SU-DHL-6 (cell line): Measurements from ENCODE around the gene RGP1.

Experiments
- H2AFZ ChIP-seq: fragments of 200-600 bp; sonication (generic); 2 replicates; pipeline ENCODE4 v1.6.1; 2014; ENCODE audit warnings: low read depth, mild to moderate bottlenecking, moderate library complexity, mixed read lengths, antibody characterized with exemption, low read length; ENCODE audit not compliant: severe bottlenecking
- H3F3A ChIP-seq: fragments of 200-600 bp; shearing (Covaris generic); 2 replicates; pipeline ENCODE4 v1.6.0; 2016; ENCODE audit warnings: antibody characterized with exemption, mild to moderate bottlenecking; ENCODE audit not compliant: insufficient read depth
- H3K27ac ChIP-seq: fragments of 200-600 bp; sonication (generic); 2 replicates; pipeline ENCODE4 v1.5.1; 2016; ENCODE audit warnings: low read depth, mild to moderate bottlenecking, low read length, moderate library complexity, mixed read lengths
- H3K27me3 ChIP-seq: fragments of 200-600 bp; sonication (generic), shearing (Covaris generic); 2 replicates; pipeline ENCODE4 v1.6.0; 2014; ENCODE audit warnings: mild to moderate bottlenecking, low read length
- H3K36me3 ChIP-seq: fragments of 200-600 bp; sonication (generic); 2 replicates; pipeline ENCODE4 v1.6.1; 2014; ENCODE audit warnings: mild to moderate bottlenecking, low read length, mixed read lengths
- H3K4me2 ChIP-seq: fragments of 300-600, 200-600 bp; shearing (Covaris generic), sonication (generic); 2 replicates; pipeline ENCODE4 v1.6.0; 2014; ENCODE audit warnings: low read length, low read depth, mild to moderate bottlenecking; ENCODE audit not compliant: poor library complexity, severe bottlenecking
- H3K4me3 ChIP-seq: fragments of 200-600 bp; sonication (generic); 2 replicates; pipeline ENCODE4 v1.5.1; 2014; ENCODE audit warnings: antibody characterized with exemption, low read length, mild to moderate bottlenecking, mixed read lengths; ENCODE audit not compliant: insufficient read depth, poor library complexity, severe bottlenecking
- H3K79me2 ChIP-seq: fragments of 200-600 bp; sonication (generic); 2 replicates; pipeline ENCODE4 v1.6.1; 2014; ENCODE audit warnings: mild to moderate bottlenecking, low read length, moderate library complexity; ENCODE audit not compliant: insufficient read depth
- H3K9ac ChIP-seq: fragments of 200-600 bp; sonication (generic); 2 replicates; pipeline ENCODE4 v1.7.0; 2014; ENCODE audit warnings: mild to moderate bottlenecking, low read length
- H3K9me2 ChIP-seq: fragments of 200-600 bp; sonication (generic); replicated peaks from 2 replicates; pipeline ENCODE4 v1.6.1; 2014; ENCODE audit warnings: low read length; ENCODE audit not compliant: insufficient read depth
- H3K9me3 ChIP-seq: fragments of 200-600 bp; sonication (generic); 2 replicates; pipeline ENCODE4 v1.6.1; 2014; ENCODE audit warnings: low read length, mixed read lengths; ENCODE audit not compliant: insufficient read depth
- H4K20me1 ChIP-seq: fragments of 200-600 bp; sonication (generic); 2 replicates; pipeline ENCODE4 v1.6.1; 2014; ENCODE audit warnings: low read depth, mild to moderate bottlenecking, antibody characterized with exemption, low read length, moderate library complexity, mixed read lengths
- CTCF ChIP-seq: fragments of 200-600 bp; sonication (generic); IDR thresholded peaks from one replicate; pipeline ENCODE4 v1.5.1; 2017; ENCODE audit warnings: antibody characterized with exemption, mild to moderate bottlenecking, low read length, moderate library complexity; ENCODE audit not compliant: insufficient read depth, poor library complexity, severe bottlenecking
- EZH2phosphoT487 ChIP-seq: fragments of 200-600 bp; sonication (generic), shearing (Covaris generic); conservative IDR thresholded peaks from 2 replicates; pipeline ENCODE4 v1.6.1; 2018; ENCODE audit warnings: mild to moderate bottlenecking, antibody characterized with exemption, low read length, moderate library complexity, mixed read lengths

Gene RGP1

GRCh38 chr9:35729101-35729500, 20.0 kb upstream of the RGP1 start:
- TF ChIP-seq CTCF (no peak), EZH2phosphoT487 (no peak)
- peak overlapping the region; percentile 95 for H3K4me2 ChIP-seq
- H4K20me1 ChIP-seq: no peaks in the 10 kb centered on the region; the same call in 1 of the 2 replicates
- H3K9me2 ChIP-seq: no peaks in the 10 kb centered on the region
- H3K27me3 ChIP-seq: no peaks in the 10 kb centered on the region
- no peak overlapping the region for H3K27ac ChIP-seq
- peak overlapping the region; percentile 9; the same call in 1 of the 2 replicates for H3K9ac ChIP-seq
- no peaks in the 10 kb centered on the region for H3K9me3 ChIP-seq
- peaks cover 8% of the 10 kb centered on the region; the same call in 1 of the 2 replicates for H3F3A ChIP-seq
- H2AFZ ChIP-seq: no peak overlapping the region
- peaks cover 7% of the 10 kb centered on the region; the same call in 1 of the 2 replicates for H3K36me3 ChIP-seq
- H3K79me2 ChIP-seq: peaks cover 60% of the 10 kb centered on the region
- no peak overlapping the region for H3K4me3 ChIP-seq

- Histone ChIP-seq H3K79me2 (peaks cover 60% of the 10 kb centered on the region), H3K36me3 (no peaks in the 10 kb centered on the region), H3K9me3 (no peaks in the 10 kb centered on the region), H3K27me3 (no peaks in the 10 kb centered on the region), H2AFZ (no peak overlapping the region), H3K27ac (no peak overlapping the region), H3K9me2 (no peaks in the 10 kb centered on the region), H3F3A (peaks cover 10% of the 10 kb centered on the region; the same call in 1 of the 2 replicates), H3K4me2 (peak overlapping the region; percentile 95), H3K4me3 (peak overlapping the region; percentile 87), H3K9ac (peak overlapping the region; percentile 9; the same call in 1 of the 2 replicates), H4K20me1 (no peaks in the 10 kb centered on the region; the same call in 1 of the 2 replicates)
- TF ChIP-seq CTCF (peak; percentile 65), EZH2phosphoT487 (no peak)
These were observed 19.2 kb upstream of the RGP1 start for GRCh38 chr9:35729700-35730485.

DNA sequence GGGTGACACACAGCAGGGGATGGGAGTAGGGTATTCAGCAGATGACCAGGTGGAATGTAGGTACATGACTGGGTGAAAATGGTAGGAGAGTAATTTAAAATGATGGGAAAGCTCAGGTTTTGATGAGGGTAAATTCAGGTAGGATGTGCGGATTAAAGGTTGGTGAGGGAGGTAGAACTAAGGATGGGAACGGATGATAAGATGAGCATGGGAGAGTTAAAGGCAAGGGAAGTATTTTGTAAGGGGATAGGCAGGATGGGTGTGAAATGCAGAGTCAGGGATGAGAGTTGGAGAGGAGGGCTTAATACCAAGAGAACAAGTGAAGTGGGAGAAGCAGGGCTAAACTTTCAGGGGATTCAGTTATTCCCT, 18.6 kb upstream of the RGP1 start:
- Histone ChIP-seq H3K9ac (peak overlapping the region; percentile 76; the same call in 1 of the 2 replicates), H3K27ac (no peak overlapping the region)
- TF ChIP-seq EZH2phosphoT487: no peak
- TF ChIP-seq CTCF: no peak

More for the DNA sequence above, 18.6 kb upstream of the RGP1 start:
- Histone ChIP-seq H3K9me3 (no peaks in the 10 kb centered on the region), H3K79me2 (peaks cover 60% of the 10 kb centered on the region), H3F3A (peaks cover 10% of the 10 kb centered on the region; the same call in 1 of the 2 replicates), H3K36me3 (no peaks in the 10 kb centered on the region), H3K9me2 (no peaks in the 10 kb centered on the region), H3K27me3 (no peaks in the 10 kb centered on the region), H3K4me3 (peak overlapping the region; percentile 87), H3K4me2 (peak overlapping the region; percentile 95), H2AFZ (no peak overlapping the region), H4K20me1 (no peaks in the 10 kb centered on the region; the same call in 1 of the 2 replicates)
